Measurements from ENCODE around the gene PTRH2.
"Not testable (repeated sequence)": the region's sequence is repeated elsewhere in the genome, so short reads cannot be mapped to it uniquely, and the experiment has no call there.

Gene PTRH2

DNA sequence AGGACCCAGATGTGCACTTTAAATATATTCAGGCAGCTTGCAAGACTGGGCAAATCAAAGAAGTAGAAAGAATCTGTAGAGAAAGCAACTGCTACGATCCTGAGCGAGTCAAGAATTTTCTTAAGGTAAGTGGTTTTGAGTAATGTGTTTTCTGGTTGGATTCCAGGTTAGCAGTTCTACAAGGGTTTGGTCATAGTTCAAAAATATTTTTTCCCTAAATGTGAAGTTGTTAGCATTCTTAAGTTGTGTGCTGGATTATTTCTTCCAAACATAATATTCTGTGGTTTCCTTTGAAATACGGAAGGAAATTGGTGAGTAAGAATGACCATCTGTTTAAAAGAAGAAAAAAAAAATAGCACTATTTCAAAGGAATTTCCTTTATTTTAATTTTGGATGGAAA, 38.4 kb downstream of the PTRH2 start:
- ChIA-PET CTCF (interaction anchor here (0.7 to 1.9 kb wide), 2 partner anchors 21 to 216 kb away, joined by 4 read pairs; no protein-coding TSS in a partner anchor), POLR2A (interaction anchor here (1.0 to 2.7 kb wide), 2 partner anchors 49 kb away, joined by 4 to 8 read pairs; partner anchors contain the start of gene CLTC)

DNA sequence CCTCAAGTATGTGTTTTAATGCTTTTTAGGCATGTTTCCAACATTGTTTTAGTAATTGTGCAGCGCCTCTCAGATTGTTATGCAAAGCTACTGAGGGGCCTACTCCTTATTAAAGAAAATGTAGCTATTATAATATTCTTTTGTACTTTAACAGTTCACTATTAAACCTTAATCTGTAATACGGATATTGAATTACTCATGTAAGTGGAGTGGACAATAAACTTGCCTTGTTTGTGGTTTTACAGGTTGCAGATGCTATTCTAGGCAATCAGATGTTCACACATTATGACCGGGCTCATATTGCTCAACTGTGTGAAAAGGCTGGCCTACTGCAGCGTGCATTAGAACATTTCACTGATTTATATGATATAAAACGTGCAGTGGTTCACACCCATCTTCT, 41.0 kb downstream of the PTRH2 start:
- Histone ChIP-seq H3K36me3 (ENCODE audit: control insufficient read depth in 4 of 4, insufficient read depth in 4 of 4, low read length in 3 of 4) (peaks cover 18 to 61% (median 39%) of the 10 kb centered on the region in 4 experiments), H3K27ac (ENCODE audit: insufficient read depth in 1 of 2, low read depth in 1 of 2, low read length in 2 of 2, poor library complexity in 1 of 2, severe bottlenecking in 2 of 2) (no peak overlapping the region)
- WGBS (ENCODE audit: insufficient coverage) = 100% methylated on average over 2 of the region's 5 CpGs

More for the DNA sequence above, 38.4 kb downstream of the PTRH2 start:
- no peaks in the 10 kb centered on the region for H3K27me3 ChIP-seq (replicated peaks in 2 of 5; ENCODE audit: control insufficient read depth in 4 of 5, insufficient read depth in 5 of 5, low read length in 4 of 5)
- peaks cover 10 to 53% (median 26%) of the 10 kb centered on the region in 4 experiments for H3K36me3 ChIP-seq (ENCODE audit: control insufficient read depth in 4 of 4, insufficient read depth in 4 of 4, low read length in 3 of 4)
- H3K4me3 ChIP-seq (ENCODE audit: control insufficient read depth in 1 of 7, extremely low read depth in 1 of 7, insufficient read depth in 4 of 7, low read depth in 2 of 7, low read length in 6 of 7) = peak overlapping the region in 6 of 7 experiments; percentile 0 to 65 (median 38)
- no peaks in the 10 kb centered on the region for H3K9me3 ChIP-seq (ENCODE audit: control extremely low read depth in 1 of 5, control insufficient read depth in 4 of 5, insufficient read depth in 2 of 5, low read depth in 1 of 5, low read length in 4 of 5)
- WGBS (ENCODE audit: insufficient coverage) = 0% methylated on average over 2 of the region's 3 CpGs
- DNase-seq = peak; percentile 29 to 79 (median 67)
- peaks cover 14 to 32% (median 24%) of the 10 kb centered on the region in 4 experiments for H3K4me1 ChIP-seq (ENCODE audit: control extremely low read depth in 1 of 4, control insufficient read depth in 4 of 4, insufficient read depth in 4 of 4, low read length in 3 of 4)
- peak overlapping the region; percentile 47 to 66 for H3K27ac ChIP-seq (ENCODE audit: insufficient read depth in 1 of 2, low read depth in 1 of 2, low read length in 2 of 2, poor library complexity in 1 of 2, severe bottlenecking in 2 of 2)

GRCh38 chr17:59656624-59657023, 50.6 kb downstream of the PTRH2 start:
- DNase-seq; H3K27ac ChIP-seq (ENCODE audit: insufficient read depth in 1 of 2, low read depth in 1 of 2, low read length in 2 of 2, poor library complexity in 1 of 2, severe bottlenecking in 2 of 2); H3K4me1 ChIP-seq (ENCODE audit: control extremely low read depth in 1 of 4, control insufficient read depth in 4 of 4, insufficient read depth in 4 of 4, low read length in 3 of 4); H3K27me3 ChIP-seq (replicated peaks in 2 of 5; ENCODE audit: control insufficient read depth in 4 of 5, insufficient read depth in 5 of 5, low read length in 4 of 5); POLR2A ChIA-PET; CTCF ChIA-PET; H3K4me3 ChIP-seq (ENCODE audit: control insufficient read depth in 1 of 7, extremely low read depth in 1 of 7, insufficient read depth in 4 of 7, low read depth in 2 of 7, low read length in 6 of 7): not testable (repeated sequence)
- 100% methylated on average over 2 of the region's 7 CpGs for WGBS (ENCODE audit: insufficient coverage)
- Histone ChIP-seq H3K9me3 (ENCODE audit: control extremely low read depth in 1 of 5, control insufficient read depth in 4 of 5, insufficient read depth in 2 of 5, low read depth in 1 of 5, low read length in 4 of 5) (peaks cover 0 to 13% (median 10%) of the 10 kb centered on the region in 5 experiments), H3K36me3 (ENCODE audit: control insufficient read depth in 4 of 4, insufficient read depth in 4 of 4, low read length in 3 of 4) (peaks cover 26 to 81% (median 50%) of the 10 kb centered on the region in 4 experiments)

More for the DNA sequence above, 41.0 kb downstream of the PTRH2 start:
- H3K4me1 ChIP-seq (ENCODE audit: control extremely low read depth in 1 of 4, control insufficient read depth in 4 of 4, insufficient read depth in 4 of 4, low read length in 3 of 4) = peaks cover 14 to 32% (median 24%) of the 10 kb centered on the region in 4 experiments
- CTCF ChIA-PET = no interaction called here
- POLR2A ChIA-PET = no interaction called here
- no peaks in the 10 kb centered on the region for H3K27me3 ChIP-seq (replicated peaks in 2 of 5; ENCODE audit: control insufficient read depth in 4 of 5, insufficient read depth in 5 of 5, low read length in 4 of 5)
- H3K4me3 ChIP-seq (ENCODE audit: control insufficient read depth in 1 of 7, extremely low read depth in 1 of 7, insufficient read depth in 4 of 7, low read depth in 2 of 7, low read length in 6 of 7) = no peak overlapping the region
- no peak for DNase-seq
- no peaks in the 10 kb centered on the region for H3K9me3 ChIP-seq (ENCODE audit: control extremely low read depth in 1 of 5, control insufficient read depth in 4 of 5, insufficient read depth in 2 of 5, low read depth in 1 of 5, low read length in 4 of 5)

DNA sequence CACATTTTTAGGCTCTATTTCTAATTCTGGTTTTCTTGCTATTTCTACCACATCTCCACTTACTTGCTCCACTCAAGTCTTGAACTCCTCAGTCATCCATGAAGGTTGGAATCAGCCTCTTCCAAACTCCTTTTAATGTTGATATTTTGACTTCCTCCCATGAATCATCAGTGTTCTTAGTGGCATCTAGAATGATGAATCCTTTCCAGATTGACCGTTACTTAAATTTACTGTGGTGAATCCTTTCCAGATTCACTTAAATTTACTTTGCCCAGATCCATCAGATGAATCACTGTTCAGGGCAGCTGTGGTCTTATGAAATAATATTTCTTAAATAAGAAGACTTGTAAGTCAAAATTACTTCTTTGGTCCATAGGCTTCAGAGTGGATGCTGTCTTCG, 55.1 kb downstream of the PTRH2 start:
- WGBS (ENCODE audit: insufficient coverage) = no CpG with 5 or more reads among the region's 2 CpGs
- CTCF ChIA-PET = no interaction called here
- H3K9me3 ChIP-seq (ENCODE audit: control extremely low read depth in 1 of 5, control insufficient read depth in 4 of 5, insufficient read depth in 2 of 5, low read depth in 1 of 5, low read length in 4 of 5) = peaks cover 0 to 15% (median 10%) of the 10 kb centered on the region in 5 experiments
- POLR2A ChIA-PET = no interaction called here
- no peak overlapping the region for H3K4me3 ChIP-seq (ENCODE audit: control insufficient read depth in 1 of 7, extremely low read depth in 1 of 7, insufficient read depth in 4 of 7, low read depth in 2 of 7, low read length in 6 of 7)
- H3K36me3 ChIP-seq (ENCODE audit: control insufficient read depth in 4 of 4, insufficient read depth in 4 of 4, low read length in 3 of 4) = peaks cover 34 to 87% (median 58%) of the 10 kb centered on the region in 4 experiments
- H3K27me3 ChIP-seq (replicated peaks in 2 of 5; ENCODE audit: control insufficient read depth in 4 of 5, insufficient read depth in 5 of 5, low read length in 4 of 5) = no peaks in the 10 kb centered on the region
- no peak for DNase-seq
- no peaks in the 10 kb centered on the region for H3K4me1 ChIP-seq (ENCODE audit: control extremely low read depth in 1 of 4, control insufficient read depth in 4 of 4, insufficient read depth in 4 of 4, low read length in 3 of 4)
- no peak overlapping the region for H3K27ac ChIP-seq (ENCODE audit: insufficient read depth in 1 of 2, low read depth in 1 of 2, low read length in 2 of 2, poor library complexity in 1 of 2, severe bottlenecking in 2 of 2)

- Histone ChIP-seq H3K4me3 (ENCODE audit: control insufficient read depth in 1 of 7, extremely low read depth in 1 of 7, insufficient read depth in 4 of 7, low read depth in 2 of 7, low read length in 6 of 7) (no peak overlapping the region), H3K27ac (ENCODE audit: insufficient read depth in 1 of 2, low read depth in 1 of 2, low read length in 2 of 2, poor library complexity in 1 of 2, severe bottlenecking in 2 of 2) (no peak overlapping the region), H3K36me3 (ENCODE audit: control insufficient read depth in 4 of 4, insufficient read depth in 4 of 4, low read length in 3 of 4) (peaks cover 32 to 86% (median 60%) of the 10 kb centered on the region in 4 experiments), H3K27me3 (replicated peaks in 2 of 5; ENCODE audit: control insufficient read depth in 4 of 5, insufficient read depth in 5 of 5, low read length in 4 of 5) (no peaks in the 10 kb centered on the region), H3K9me3 (ENCODE audit: control extremely low read depth in 1 of 5, control insufficient read depth in 4 of 5, insufficient read depth in 2 of 5, low read depth in 1 of 5, low read length in 4 of 5) (peaks cover 0 to 15% (median 10%) of the 10 kb centered on the region in 5 experiments), H3K4me1 (ENCODE audit: control extremely low read depth in 1 of 4, control insufficient read depth in 4 of 4, insufficient read depth in 4 of 4, low read length in 3 of 4) (no peaks in the 10 kb centered on the region)
- ChIA-PET POLR2A (no interaction called here), CTCF (no interaction called here)
- DNase-seq = no peak
Measured at GRCh38 chr17:59651346-59651745, 55.9 kb downstream of the PTRH2 start.

- peaks cover 32 to 85% (median 58%) of the 10 kb centered on the region in 4 experiments for H3K36me3 ChIP-seq (ENCODE audit: control insufficient read depth in 4 of 4, insufficient read depth in 4 of 4, low read length in 3 of 4)
- CTCF ChIA-PET = interaction anchor here (1.1 kb wide), 1 partner anchor 10 kb away, joined by 3 read pairs; no protein-coding TSS in a partner anchor
- DNase-seq = no peak
- POLR2A ChIA-PET = no interaction called here
- WGBS (ENCODE audit: insufficient coverage) = no CpG with 5 or more reads among the region's 1 CpG
- no peaks in the 10 kb centered on the region for H3K27me3 ChIP-seq (replicated peaks in 2 of 5; ENCODE audit: control insufficient read depth in 4 of 5, insufficient read depth in 5 of 5, low read length in 4 of 5)
- no peak overlapping the region for H3K4me3 ChIP-seq (ENCODE audit: control insufficient read depth in 1 of 7, extremely low read depth in 1 of 7, insufficient read depth in 4 of 7, low read depth in 2 of 7, low read length in 6 of 7)
- no peaks in the 10 kb centered on the region for H3K4me1 ChIP-seq (ENCODE audit: control extremely low read depth in 1 of 4, control insufficient read depth in 4 of 4, insufficient read depth in 4 of 4, low read length in 3 of 4)
- H3K9me3 ChIP-seq (ENCODE audit: control extremely low read depth in 1 of 5, control insufficient read depth in 4 of 5, insufficient read depth in 2 of 5, low read depth in 1 of 5, low read length in 4 of 5) = peaks cover 0 to 15% (median 10%) of the 10 kb centered on the region in 5 experiments
- no peak overlapping the region for H3K27ac ChIP-seq (ENCODE audit: insufficient read depth in 1 of 2, low read depth in 1 of 2, low read length in 2 of 2, poor library complexity in 1 of 2, severe bottlenecking in 2 of 2)
Measured at GRCh38 chr17:59650642-59651041, 56.6 kb downstream of the PTRH2 start.

- H3K27ac ChIP-seq (ENCODE audit: insufficient read depth in 1 of 2, low read depth in 1 of 2, low read length in 2 of 2, poor library complexity in 1 of 2, severe bottlenecking in 2 of 2) = no peak overlapping the region
- no peak overlapping the region for H3K4me3 ChIP-seq (ENCODE audit: control insufficient read depth in 1 of 7, extremely low read depth in 1 of 7, insufficient read depth in 4 of 7, low read depth in 2 of 7, low read length in 6 of 7)
- no peaks in the 10 kb centered on the region for H3K27me3 ChIP-seq (replicated peaks in 2 of 5; ENCODE audit: control insufficient read depth in 4 of 5, insufficient read depth in 5 of 5, low read length in 4 of 5)
- ChIA-PET POLR2A (no interaction called here), CTCF (interaction anchor here (1.1 kb wide), 1 partner anchor 11 kb away, joined by 3 read pairs; no protein-coding TSS in a partner anchor)
- H3K4me1 ChIP-seq (ENCODE audit: control extremely low read depth in 1 of 4, control insufficient read depth in 4 of 4, insufficient read depth in 4 of 4, low read length in 3 of 4) = no peaks in the 10 kb centered on the region
- H3K9me3 ChIP-seq (ENCODE audit: control extremely low read depth in 1 of 5, control insufficient read depth in 4 of 5, insufficient read depth in 2 of 5, low read depth in 1 of 5, low read length in 4 of 5) = peaks cover 0 to 15% (median 10%) of the 10 kb centered on the region in 5 experiments
- H3K36me3 ChIP-seq (ENCODE audit: control insufficient read depth in 4 of 4, insufficient read depth in 4 of 4, low read length in 3 of 4) = peaks cover 30 to 84% (median 58%) of the 10 kb centered on the region in 4 experiments
- DNase-seq = no peak
Measured at GRCh38 chr17:59649886-59650285, 57.3 kb downstream of the PTRH2 start.
